Endothelial cell of umbilical vein (primary cell): ENCODE data around the gene TTLL11. TPM values are rescaled to one million over a fixed set of nuclear protein-coding genes. Genes with fewer than 3 reads are reported as not detected.

Source experiments
- BruUV-seq: library from RNA; stranded (reverse); fragments of 400-500 nt; replicated peaks from 2 replicates; lab custom pipeline; 2021; lab: Mats Ljungman, UMichigan
- CTCF ChIA-PET: fragments of 300-600, 350-600 bp; sonication (Branson Sonifier 250); formaldehyde crosslinking; loops from one replicate; lab custom pipeline; 2021; ENCODE audit warnings: antibody characterized with exemption, inconsistent platforms; lab: Charles Lee
- POLR2A ChIA-PET: fragments of 300-600, 350-600 bp; sonication (Branson Sonifier 250); formaldehyde crosslinking; loops from one replicate; lab custom pipeline; 2021; ENCODE audit warnings: antibody characterized with exemption, inconsistent platforms; lab: Charles Lee
- DNase-seq: peaks from one replicate; pipeline ENCODE4 v3.0.0-alpha.2; 2011; ENCODE audit warnings: low read depth, low spot score
- FAIRE-seq: peaks from 2 replicates; lab custom pipeline; 2011; peaks lifted over from hg19 to GRCh38; lab: Jason Lieb, UNC
- H2AFZ ChIP-seq: 2 replicates; pipeline ENCODE4 v1.6.0; 2012; ENCODE audit warnings: low read depth, low read length, control low read depth, inconsistent platforms
- H3K27ac ChIP-seq: 2 replicates; pipeline ENCODE4 v1.5.1; 2011; ENCODE audit warnings: low read depth, mild to moderate bottlenecking, control low read depth, low read length, moderate library complexity; ENCODE audit not compliant: insufficient read depth
- H3K27me3 ChIP-seq, 2 experiments: 2 replicates each; pipeline versions ENCODE4 v1.6.0 to v1.6.1; 2011; ENCODE audit warnings: low read length in 2 of 2, mixed read lengths in 1 of 2; ENCODE audit not compliant: control insufficient read depth in 2 of 2, insufficient read depth in 2 of 2
- H3K36me3 ChIP-seq, 2 experiments: 2 replicates in 1 of 2; 3 replicates in 1 of 2; pipeline ENCODE4 v1.5.1; 2011; ENCODE audit warnings: low read length in 2 of 2, mild to moderate bottlenecking in 1 of 2, moderate library complexity in 1 of 2; ENCODE audit not compliant: control insufficient read depth in 2 of 2, insufficient read depth in 2 of 2; ENCODE audit errors: extremely low read depth in 1 of 2
- H3K4me1 ChIP-seq: 3 replicates; pipeline ENCODE4 v1.5.1; 2011; ENCODE audit warnings: mild to moderate bottlenecking, low read length; ENCODE audit not compliant: control insufficient read depth, insufficient read depth; ENCODE audit errors: extremely low read depth
- H3K4me2 ChIP-seq: 2 replicates; pipeline ENCODE4 v1.6.1; 2011; ENCODE audit warnings: low read length, control low read depth, mixed read lengths; ENCODE audit not compliant: insufficient read depth
- H3K4me3 ChIP-seq, 3 experiments: fragments of 200-600 bp in 1 of 3; sonication (generic), shearing (Covaris generic) in 1 of 3; replicated peaks in 1 of 3; 2 replicates each; pipeline ENCODE4 v1.5.1; 2011 to 2016; ENCODE audit warnings: control low read depth in 3 of 3, low read length in 3 of 3, mild to moderate bottlenecking in 2 of 3, inconsistent platforms in 1 of 3, low read depth in 1 of 3, moderate library complexity in 1 of 3; ENCODE audit not compliant: insufficient read depth in 1 of 3
- H3K79me2 ChIP-seq: 2 replicates; pipeline ENCODE4 v1.6.0; 2012; ENCODE audit warnings: low read length, inconsistent platforms; ENCODE audit not compliant: control insufficient read depth, insufficient read depth
- H3K9ac ChIP-seq: replicated peaks from 2 replicates; pipeline ENCODE3; 2011; ENCODE audit warnings: low read length, control low read depth; ENCODE audit not compliant: insufficient read depth; ENCODE audit errors: extremely low read depth
- H3K9me1 ChIP-seq: replicated peaks from 3 replicates; pipeline ENCODE4 v1.6.0; 2011; ENCODE audit warnings: mild to moderate bottlenecking, low read length; ENCODE audit not compliant: control insufficient read depth, insufficient read depth; ENCODE audit errors: extremely low read depth
- H3K9me3 ChIP-seq: replicated peaks from 2 replicates; pipeline ENCODE4 v1.5.1; 2012; ENCODE audit warnings: low read length, inconsistent platforms; ENCODE audit not compliant: control insufficient read depth, insufficient read depth
- H4K20me1 ChIP-seq: replicated peaks from 2 replicates; pipeline ENCODE3; 2011; ENCODE audit warnings: mild to moderate bottlenecking, low read length; ENCODE audit not compliant: control insufficient read depth, insufficient read depth; ENCODE audit errors: extremely low read depth
- EZH2 ChIP-seq: IDR thresholded peaks from 2 replicates; pipeline ENCODE4 v1.6.1; 2012; ENCODE audit warnings: borderline replicate concordance, low read depth, mild to moderate bottlenecking, moderate library complexity, low read length, inconsistent platforms; ENCODE audit not compliant: severe bottlenecking
- FOS ChIP-seq: IDR thresholded peaks from 2 replicates; pipeline ENCODE4 v1.6.1; 2011; ENCODE audit warnings: mild to moderate bottlenecking, low read length, moderate library complexity, borderline replicate concordance; ENCODE audit not compliant: insufficient read depth
- GATA2 ChIP-seq: IDR thresholded peaks from 2 replicates; pipeline ENCODE4 v1.7.0; 2011; ENCODE audit warnings: low read depth, mild to moderate bottlenecking, moderate library complexity, mixed read lengths, low read length; ENCODE audit not compliant: insufficient read length, insufficient read depth
- JUN ChIP-seq: IDR thresholded peaks from 2 replicates; pipeline ENCODE4 v1.6.1; 2011; ENCODE audit warnings: borderline replicate concordance, low read depth; ENCODE audit not compliant: insufficient read length, insufficient read depth
- MYC ChIP-seq: IDR thresholded peaks from one replicate; pipeline ENCODE4 v1.6.1; 2011; ENCODE audit warnings: mild to moderate bottlenecking, low read depth, low read length
- POLR2A ChIP-seq: IDR thresholded peaks from 2 replicates; pipeline ENCODE4 v1.6.1; 2012; ENCODE audit warnings: low read depth, mild to moderate bottlenecking, control low read depth, low read length
- POLR2AphosphoS5 ChIP-seq: IDR thresholded peaks from 2 replicates; pipeline ENCODE4 v1.6.1; 2012; ENCODE audit warnings: low read depth, mild to moderate bottlenecking, control low read depth, low read length, moderate library complexity; ENCODE audit not compliant: insufficient read depth
- dilution Hi-C: fragments of 300-500 bp; cut with MboI; formaldehyde crosslinking; loops from one replicate; pipeline ENCODE4 v1.15.0; 2019; ENCODE audit warnings: low sequenced_read_pairs; ENCODE audit not compliant: extremely low pct_ligation_motif_present
- intact Hi-C: fragments of 100-400 bp; cut with micrococcal nuclease; formaldehyde crosslinking; loops from one replicate; pipeline ENCODE4 v1.10.0; 2022
- polyA plus RNA-seq, 4 experiments: library from polyadenylated mRNA; depleted of rRNA in 3 of 4; stranded (reverse) in 3 of 4; unstranded in 1 of 4; fragments of >200 nt; gene quantifications; 2 replicates each; pipeline versions ENCODE4 v1.2.1 to v1.2.3, GENCODE V29; 2011 to 2012; ENCODE audit warnings: missing spikeins in 1 of 4
- total RNA-seq: library from RNA; stranded (reverse); gene quantifications from 2 replicates; pipeline ENCODE4 v1.2.3, GENCODE V29; 2021
- TF ChIP-seq, protein P1 (sequence below), 2 donors: IDR thresholded peaks; 1 replicate in 1 of 2; 2 replicates in 1 of 2; pipeline ENCODE4 v1.5.1; 2011; ENCODE audit warnings: low read length in 2 of 2, mild to moderate bottlenecking in 2 of 2, moderate library complexity in 2 of 2, control low read depth in 1 of 2, inconsistent platforms in 1 of 2, low read depth in 1 of 2; ENCODE audit not compliant: insufficient read depth in 1 of 2; ENCODE audit errors: extremely low read depth in 1 of 2
- TF ChIP-seq, protein P2 (sequence below): IDR thresholded peaks from 2 replicates; pipeline ENCODE4 v1.6.1; 2011; ENCODE audit not compliant: insufficient read depth, insufficient read length

The TTLL11 gene
- total and polyA plus RNA-seq, 2 donors (not counting 3 experiments of a cell fraction or from before 2014, with no cell fraction given), result 4.9 to 5.1 TPM

DNA sequence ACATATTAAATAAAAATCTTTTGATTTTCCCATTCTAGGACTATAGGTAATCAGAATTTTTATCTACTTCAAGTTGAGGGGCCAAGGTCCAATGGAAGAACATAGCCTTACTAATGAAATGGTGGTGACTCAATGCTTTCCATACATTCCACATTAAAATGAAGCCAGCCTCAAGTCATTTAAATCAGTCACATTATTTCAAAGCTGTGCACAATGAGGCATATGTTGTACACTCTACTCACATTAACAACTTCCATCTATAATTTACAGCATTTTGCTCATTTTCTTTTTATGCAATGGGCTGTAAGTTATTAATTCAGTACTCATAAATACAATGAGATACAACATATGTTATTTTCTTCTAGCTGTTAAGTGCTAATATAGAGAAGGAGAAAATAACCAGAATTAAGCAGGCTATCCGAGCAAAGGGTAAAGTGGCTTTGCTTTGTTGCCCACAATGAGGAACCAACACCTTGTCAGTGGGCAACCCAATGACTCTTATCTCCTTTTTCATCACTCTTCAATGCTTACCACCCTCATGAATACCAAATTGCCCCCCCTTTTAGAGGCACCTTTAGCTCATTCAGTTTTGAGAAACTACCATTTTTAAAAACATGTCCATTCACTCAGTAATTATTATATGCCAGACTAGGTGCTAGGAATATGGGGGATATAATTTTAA lies 52.4 kb downstream of the TTLL11 start:
- H3K9me3 ChIP-seq, result no peaks in the 10 kb centered on the region
- ChIA-PET POLR2A (no interaction called here), CTCF (interaction anchor here (1.1 kb wide), 1 partner anchor 35 kb away, joined by 3 read pairs; no protein-coding TSS in a partner anchor)
- TF ChIP-seq POLR2AphosphoS5, result no peak
- TF ChIP-seq GATA2, result no peak
- no peak for TF ChIP-seq MYC
- no peak for TF ChIP-seq EZH2
- TF ChIP-seq, protein P1, sequence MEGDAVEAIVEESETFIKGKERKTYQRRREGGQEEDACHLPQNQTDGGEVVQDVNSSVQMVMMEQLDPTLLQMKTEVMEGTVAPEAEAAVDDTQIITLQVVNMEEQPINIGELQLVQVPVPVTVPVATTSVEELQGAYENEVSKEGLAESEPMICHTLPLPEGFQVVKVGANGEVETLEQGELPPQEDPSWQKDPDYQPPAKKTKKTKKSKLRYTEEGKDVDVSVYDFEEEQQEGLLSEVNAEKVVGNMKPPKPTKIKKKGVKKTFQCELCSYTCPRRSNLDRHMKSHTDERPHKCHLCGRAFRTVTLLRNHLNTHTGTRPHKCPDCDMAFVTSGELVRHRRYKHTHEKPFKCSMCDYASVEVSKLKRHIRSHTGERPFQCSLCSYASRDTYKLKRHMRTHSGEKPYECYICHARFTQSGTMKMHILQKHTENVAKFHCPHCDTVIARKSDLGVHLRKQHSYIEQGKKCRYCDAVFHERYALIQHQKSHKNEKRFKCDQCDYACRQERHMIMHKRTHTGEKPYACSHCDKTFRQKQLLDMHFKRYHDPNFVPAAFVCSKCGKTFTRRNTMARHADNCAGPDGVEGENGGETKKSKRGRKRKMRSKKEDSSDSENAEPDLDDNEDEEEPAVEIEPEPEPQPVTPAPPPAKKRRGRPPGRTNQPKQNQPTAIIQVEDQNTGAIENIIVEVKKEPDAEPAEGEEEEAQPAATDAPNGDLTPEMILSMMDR (IDR thresholded peaks at IDR 0.05; ENCODE audit: extremely low read depth in 1 of 2, insufficient read depth in 1 of 2, low read depth in 1 of 2, low read length in 2 of 2), result no peak
- no peak for TF ChIP-seq POLR2A
- no peak for TF ChIP-seq JUN
- TF ChIP-seq, protein P2, sequence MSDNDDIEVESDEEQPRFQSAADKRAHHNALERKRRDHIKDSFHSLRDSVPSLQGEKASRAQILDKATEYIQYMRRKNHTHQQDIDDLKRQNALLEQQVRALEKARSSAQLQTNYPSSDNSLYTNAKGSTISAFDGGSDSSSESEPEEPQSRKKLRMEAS, result no peak
- TF ChIP-seq FOS, result no peak
- no peak for FAIRE-seq
- H3K36me3 ChIP-seq, result no peaks in the 10 kb centered on the region
- H4K20me1 ChIP-seq, result no peaks in the 10 kb centered on the region
- no peaks in the 10 kb centered on the region for H3K27me3 ChIP-seq
- H3K4me1 ChIP-seq, result peaks cover 4% of the 10 kb centered on the region
- dilution Hi-C loops, result no loop called here
- H2AFZ ChIP-seq, result no peak overlapping the region
- H3K4me3 ChIP-seq, result no peak overlapping the region
- H3K27ac ChIP-seq, result no peak overlapping the region
- DNase-seq, result no peak
- no TSS peak for BruUV-seq
- H3K9me1 ChIP-seq, result no peaks in the 10 kb centered on the region
- intact Hi-C loops, result no loop called here
- no peak overlapping the region for H3K4me2 ChIP-seq
- H3K79me2 ChIP-seq, result no peaks in the 10 kb centered on the region
- H3K9ac ChIP-seq, result no peak overlapping the region
